Thoracic aorta (tissue), 2 donors: Measurements from ENCODE around the gene BABAM2. TPM values are rescaled to one million over a fixed set of nuclear protein-coding genes. Genes with fewer than 3 reads are reported as not detected.

Experiments
- ATAC-seq: fragments of 150-250 bp; one replicate; pipeline ENCODE4 v1.8.0; 2017; ENCODE audit warnings: low read depth; ENCODE audit not compliant: insufficient number of reproducible peaks, low FRiP score
- DNase-seq: peaks from one replicate; pipeline ENCODE4 v3.0.0-alpha.2; 2020; ENCODE audit warnings: low spot score
- H3K27ac ChIP-seq, 2 donors: fragments of 200-600 bp; sonication (generic); 1 replicate in 1 of 2; 2 replicates in 1 of 2; pipeline ENCODE4 v1.5.1; 2016; ENCODE audit warnings: mild to moderate bottlenecking in 2 of 2, moderate library complexity in 2 of 2
- H3K27me3 ChIP-seq: fragments of 200-600 bp; sonication (generic); replicated peaks from 2 replicates; pipeline ENCODE4 v1.6.0; 2016; ENCODE audit warnings: mild to moderate bottlenecking; ENCODE audit not compliant: insufficient read depth
- H3K36me3 ChIP-seq: fragments of 200-600 bp; sonication (generic); one replicate; pipeline ENCODE4 v1.5.1; 2016
- H3K4me1 ChIP-seq, 2 donors: fragments of 200-600 bp; sonication (generic); 1 replicate in 1 of 2; 2 replicates in 1 of 2; pipeline versions ENCODE4 v1.5.1 to v1.6.0; 2016; ENCODE audit warnings: low read depth in 2 of 2, mild to moderate bottlenecking in 1 of 2; ENCODE audit not compliant: control insufficient read depth in 1 of 2
- H3K4me3 ChIP-seq: fragments of 200-600 bp; sonication (generic); 2 replicates; pipeline ENCODE4 v1.5.1; 2016; ENCODE audit warnings: mild to moderate bottlenecking
- H3K9me3 ChIP-seq: fragments of 200-600 bp; sonication (generic); 2 replicates; pipeline ENCODE4 v1.5.1; 2016
- CTCF ChIP-seq: fragments of 200-600 bp; sonication (generic); IDR thresholded peaks from one replicate; pipeline ENCODE4 v1.5.1; 2019; ENCODE audit warnings: antibody characterized with exemption
- total RNA-seq, 2 donors: library from RNA; depleted of rRNA; stranded (reverse); fragments of >200 nt; gene quantifications; one replicate each; pipeline versions ENCODE4 v1.1.0 to v1.2.3, GENCODE V29; 2016

BABAM2 gene
- total RNA-seq, 2 donors from 2014 or later, result 24.7 to 32.8 TPM

- ATAC-seq, result no peak
- H3K4me3 ChIP-seq, result no peak overlapping the region
Measured at GRCh38 chr2:28049899-28050298, 159.4 kb downstream of the BABAM2 start.

GRCh38 chr2:28052691-28053090 lies 162.2 kb downstream of the BABAM2 start:
- ATAC-seq (no peak), DNase-seq (no peak)
- no peaks in the 10 kb centered on the region for H3K9me3 ChIP-seq
- no peaks in the 10 kb centered on the region for H3K36me3 ChIP-seq
- TF ChIP-seq CTCF, result no peak
- H3K4me1 ChIP-seq, result peaks cover 1 to 5% of the 10 kb centered on the region in 2 donors
- no peaks in the 10 kb centered on the region for H3K27me3 ChIP-seq
- H3K27ac ChIP-seq, result no peak overlapping the region
- no peak overlapping the region for H3K4me3 ChIP-seq

More at GRCh38 chr2:28049899-28050298, 159.4 kb downstream of the BABAM2 start:
- H3K36me3 ChIP-seq, result no peaks in the 10 kb centered on the region
- H3K4me1 ChIP-seq, result peaks cover 8 to 12% of the 10 kb centered on the region in 2 donors
- H3K27me3 ChIP-seq, result no peaks in the 10 kb centered on the region
- H3K9me3 ChIP-seq, result no peaks in the 10 kb centered on the region
- H3K27ac ChIP-seq, result no peak overlapping the region
- no peak for TF ChIP-seq CTCF
- no peak for DNase-seq

- no peak for TF ChIP-seq CTCF
- Histone ChIP-seq H3K4me1 (no peaks in the 10 kb centered on the region), H3K9me3 (no peaks in the 10 kb centered on the region), H3K27ac (no peak overlapping the region), H3K36me3 (no peaks in the 10 kb centered on the region), H3K27me3 (no peaks in the 10 kb centered on the region), H3K4me3 (no peak overlapping the region)
- no peak for ATAC-seq
- DNase-seq, result no peak
Measured at GRCh38 chr2:28053597-28053996, 163.1 kb downstream of the BABAM2 start.

GRCh38 chr2:28054916-28055315 lies 164.4 kb downstream of the BABAM2 start:
- DNase-seq (no peak), ATAC-seq (no peak)
- no peaks in the 10 kb centered on the region for H3K27me3 ChIP-seq
- H3K4me3 ChIP-seq, result no peak overlapping the region
- H3K9me3 ChIP-seq, result no peaks in the 10 kb centered on the region
- TF ChIP-seq CTCF, result no peak
- H3K36me3 ChIP-seq, result no peaks in the 10 kb centered on the region
- H3K27ac ChIP-seq, result no peak overlapping the region
- no peaks in the 10 kb centered on the region for H3K4me1 ChIP-seq

- TF ChIP-seq CTCF, result no peak
- Histone ChIP-seq H3K9me3 (no peaks in the 10 kb centered on the region), H3K4me1 (no peaks in the 10 kb centered on the region), H3K4me3 (no peak overlapping the region), H3K27me3 (no peaks in the 10 kb centered on the region), H3K36me3 (no peaks in the 10 kb centered on the region), H3K27ac (no peak overlapping the region)
- ATAC-seq (no peak), DNase-seq (no peak)
Measured at GRCh38 chr2:28055325-28055970, 164.9 kb downstream of the BABAM2 start.
